H1 (cell line): ENCODE results near the gene PDE4D. TPM values are rescaled to one million over a fixed set of nuclear protein-coding genes. Genes with fewer than 3 reads are reported as not detected.

Experiments used
- CTCF ChIA-PET: fragments of 300-600 bp; sonication (Branson Sonifier 250); formaldehyde crosslinking; loops from one replicate; lab custom pipeline; 2021; ENCODE audit not compliant: partially characterized antibody; lab: Charles Lee
- POLR2A ChIA-PET: fragments of 300-600 bp; sonication (Branson Sonifier 250); formaldehyde crosslinking; loops from one replicate; lab custom pipeline; 2021; ENCODE audit warnings: inconsistent platforms; ENCODE audit not compliant: partially characterized antibody; lab: Charles Lee
- DNase-seq, 2 experiments: peaks; one replicate each; pipeline versions ENCODE4 v3.0.0 to v3.0.0-alpha.2; 2010 to 2022; ENCODE audit warnings: low spot score in 2 of 2, low read depth in 1 of 2, mixed read lengths in 1 of 2
- FAIRE-seq: peaks from 2 replicates; lab custom pipeline; 2011; peaks lifted over from hg19 to GRCh38; lab: Jason Lieb, UNC
- H2AFZ ChIP-seq: 2 replicates; pipeline ENCODE4 v1.8.1; 2012; ENCODE audit warnings: low read length, inconsistent platforms
- H2AK5ac ChIP-seq: 2 replicates; pipeline ENCODE4 v1.6.1; 2013; ENCODE audit warnings: low read depth, low read length
- H2BK120ac ChIP-seq: replicated peaks from 2 replicates; pipeline ENCODE3; 2013; ENCODE audit warnings: low read depth, low read length, inconsistent platforms
- H2BK12ac ChIP-seq: 2 replicates; pipeline ENCODE4 v1.6.1; 2013; ENCODE audit warnings: low read depth, low read length
- H2BK15ac ChIP-seq: 2 replicates; pipeline ENCODE4 v1.6.1; 2013; ENCODE audit warnings: low read length
- H2BK20ac ChIP-seq: 2 replicates; pipeline ENCODE4 v1.6.1; 2013; ENCODE audit warnings: low read length
- H2BK5ac ChIP-seq: 2 replicates; pipeline ENCODE4 v1.6.1; 2013; ENCODE audit warnings: low read depth, low read length
- H3K14ac ChIP-seq: 2 replicates; pipeline ENCODE4 v1.6.1; 2013; ENCODE audit warnings: inconsistent platforms; ENCODE audit not compliant: insufficient read length
- H3K18ac ChIP-seq: 2 replicates; pipeline ENCODE4 v1.6.1; 2013; ENCODE audit warnings: low read length; ENCODE audit errors: extremely low read depth
- H3K23ac ChIP-seq: 2 replicates; pipeline ENCODE4 v1.6.1; 2013; ENCODE audit warnings: inconsistent platforms; ENCODE audit not compliant: insufficient read length
- H3K23me2 ChIP-seq: 2 replicates; pipeline ENCODE4 v1.6.1; 2013; ENCODE audit warnings: low read depth, low read length
- H3K27ac ChIP-seq: 2 replicates; pipeline ENCODE4 v1.6.1; 2011; ENCODE audit warnings: low read depth, low read length, inconsistent platforms
- H3K27me3 ChIP-seq, 4 experiments: replicated peaks in 1 of 4; 1 replicate in 1 of 4; 2 replicates in 3 of 4; pipeline versions ENCODE4 v1.6.1 to v1.8.1; 2011 to 2013; ENCODE audit warnings: low read length in 3 of 4, mild to moderate bottlenecking in 3 of 4, inconsistent platforms in 2 of 4, mixed read lengths in 2 of 4, moderate library complexity in 1 of 4; ENCODE audit not compliant: control insufficient read depth in 3 of 4, insufficient read depth in 3 of 4; ENCODE audit errors: extremely low read depth in 1 of 4
- H3K36me3 ChIP-seq, 4 experiments: 2 replicates each; pipeline versions ENCODE4 v1.6.1 to v1.8.1; 2011 to 2013; ENCODE audit warnings: mild to moderate bottlenecking in 4 of 4, low read length in 3 of 4, moderate library complexity in 2 of 4, control low read depth in 1 of 4, inconsistent platforms in 1 of 4; ENCODE audit not compliant: insufficient read depth in 4 of 4, control insufficient read depth in 2 of 4
- H3K4ac ChIP-seq: replicated peaks from 2 replicates; pipeline ENCODE3; 2013; ENCODE audit warnings: low read length, low read depth, mixed read lengths, inconsistent platforms; ENCODE audit not compliant: insufficient read length
- H3K4me1 ChIP-seq, 4 experiments: replicated peaks in 1 of 4; 1 replicate in 1 of 4; 2 replicates in 3 of 4; pipeline versions ENCODE4 v1.6.1 to v1.8.1; 2011 to 2013; ENCODE audit warnings: low read length in 3 of 4, inconsistent platforms in 2 of 4, mixed read lengths in 1 of 4; ENCODE audit not compliant: insufficient read depth in 4 of 4, control insufficient read depth in 3 of 4
- H3K4me2 ChIP-seq, 2 experiments: 2 replicates each; pipeline versions ENCODE4 v1.6.1 to v1.8.1; 2011 to 2013; ENCODE audit warnings: low read depth in 2 of 2, low read length in 2 of 2, control low read depth in 1 of 2, inconsistent platforms in 1 of 2, mild to moderate bottlenecking in 1 of 2; ENCODE audit not compliant: insufficient read depth in 1 of 2
- H3K4me3 ChIP-seq, 4 experiments: fragments of 200-600, 300-600 bp in 1 of 4; sonication (generic), shearing (Covaris generic), sonication (Bioruptor Twin) in 1 of 4; 2 replicates each; pipeline versions ENCODE4 v1.5.1 to v1.8.1; 2011 to 2016; ENCODE audit warnings: low read length in 4 of 4, low read depth in 3 of 4, control low read depth in 2 of 4, inconsistent platforms in 2 of 4, mild to moderate bottlenecking in 2 of 4, mixed read lengths in 1 of 4, moderate library complexity in 1 of 4; ENCODE audit not compliant: insufficient read depth in 2 of 4; ENCODE audit errors: extremely low read depth in 1 of 4
- H3K56ac ChIP-seq: replicated peaks from 2 replicates; pipeline ENCODE3; 2013; ENCODE audit warnings: low read depth, mild to moderate bottlenecking, mixed read lengths, low read length, inconsistent platforms; ENCODE audit not compliant: insufficient read length
- H3K79me1 ChIP-seq: 2 replicates; pipeline ENCODE4 v1.6.1; 2013; ENCODE audit warnings: low read depth, low read length, control low read depth
- H3K79me2 ChIP-seq, 2 experiments: 2 replicates each; pipeline versions ENCODE4 v1.6.1 to v1.8.1; 2012 to 2013; ENCODE audit warnings: low read length in 2 of 2, mild to moderate bottlenecking in 2 of 2, inconsistent platforms in 1 of 2; ENCODE audit not compliant: insufficient read depth in 2 of 2, control insufficient read depth in 1 of 2
- H3K9ac ChIP-seq, 4 experiments: replicated peaks in 1 of 4; 1 replicate in 1 of 4; 2 replicates in 3 of 4; pipeline versions ENCODE4 v1.6.1 to v1.8.1; 2011 to 2013; ENCODE audit warnings: low read depth in 3 of 4, low read length in 3 of 4, control low read depth in 2 of 4, mild to moderate bottlenecking in 2 of 4, moderate library complexity in 2 of 4, inconsistent platforms in 1 of 4; ENCODE audit errors: extremely low read depth in 1 of 4
- H3K9me3 ChIP-seq, 2 experiments: 2 replicates each; pipeline versions ENCODE4 v1.6.1 to v1.8.1; 2012 to 2013; ENCODE audit warnings: mild to moderate bottlenecking in 2 of 2, moderate library complexity in 2 of 2, control low read depth in 1 of 2, inconsistent platforms in 1 of 2, low read depth in 1 of 2, low read length in 1 of 2, mixed read lengths in 1 of 2; ENCODE audit not compliant: insufficient read depth in 2 of 2
- H4K20me1 ChIP-seq, 2 experiments: replicated peaks in 1 of 2; 2 replicates each; pipeline versions ENCODE3 to v1.8.1; 2011 to 2013; ENCODE audit warnings: inconsistent platforms in 2 of 2, low read length in 2 of 2, mild to moderate bottlenecking in 1 of 2; ENCODE audit not compliant: insufficient read depth in 2 of 2, control insufficient read depth in 1 of 2
- H4K5ac ChIP-seq: 2 replicates; pipeline ENCODE4 v1.6.1; 2013; ENCODE audit warnings: low read length, low read depth, mixed read lengths, inconsistent platforms; ENCODE audit not compliant: insufficient read length
- H4K8ac ChIP-seq: 2 replicates; pipeline ENCODE4 v1.8.0; 2013; ENCODE audit warnings: mild to moderate bottlenecking, moderate library complexity, low read length, inconsistent platforms; ENCODE audit not compliant: insufficient read depth; ENCODE audit errors: extremely low read depth
- H4K91ac ChIP-seq: replicated peaks from 2 replicates; pipeline ENCODE3; 2013; ENCODE audit warnings: low read length, mixed read lengths, inconsistent platforms; ENCODE audit not compliant: insufficient read length
- ASH2L ChIP-seq: fragments of 200-600, 300-600 bp; sonication (generic); IDR thresholded peaks from one replicate; pipeline ENCODE4 v1.7.1; 2017; ENCODE audit warnings: low read length
- BACH1 ChIP-seq: IDR thresholded peaks from 2 replicates; pipeline ENCODE4 v1.6.1; 2012; ENCODE audit warnings: low read length, improper control_type of control experiment
- BCL11A ChIP-seq, 2 experiments: IDR thresholded peaks; one replicate each; pipeline ENCODE4 v1.6.1; 2011; ENCODE audit warnings: low read depth in 2 of 2, low read length in 2 of 2, mild to moderate bottlenecking in 2 of 2
- CEBPB ChIP-seq: IDR thresholded peaks from 2 replicates; pipeline ENCODE4 v1.6.1; 2012; ENCODE audit warnings: low read depth, low read length
- CHD1 ChIP-seq: IDR thresholded peaks from 2 replicates; pipeline ENCODE4 v1.6.1; 2012; ENCODE audit warnings: low read depth, low read length, improper control_type of control experiment
- CREB1 ChIP-seq: IDR thresholded peaks from 2 replicates; pipeline ENCODE4 v1.6.1; 2012; ENCODE audit warnings: inconsistent platforms
- CTBP2 ChIP-seq: IDR thresholded peaks from 2 replicates; pipeline ENCODE4 v1.7.0; 2011; ENCODE audit warnings: borderline replicate concordance, mild to moderate bottlenecking, moderate library complexity, mixed read lengths, low read length; ENCODE audit not compliant: insufficient read depth, insufficient read length
- NANOG ChIP-seq: IDR thresholded peaks from 2 replicates; pipeline ENCODE4 v1.6.1; 2011; ENCODE audit warnings: low read length, low read depth, mild to moderate bottlenecking, inconsistent platforms; ENCODE audit not compliant: insufficient read depth, poor library complexity, severe bottlenecking
- NRF1 ChIP-seq: IDR thresholded peaks from 2 replicates; pipeline ENCODE4 v1.6.1; 2011; ENCODE audit warnings: mild to moderate bottlenecking, low read depth, low read length, improper control_type of control experiment
- PHF8 ChIP-seq: fragments of 200-600 bp; sonication (generic); conservative IDR thresholded peaks from 2 replicates; pipeline ENCODE4 v1.7.1; 2012; ENCODE audit warnings: low read depth, mild to moderate bottlenecking, inconsistent platforms, low read length, moderate library complexity
- RFX5 ChIP-seq: IDR thresholded peaks from 2 replicates; pipeline ENCODE4 v1.6.1; 2011; ENCODE audit warnings: low read depth, low read length, improper control_type of control experiment, borderline replicate concordance
- SP4 ChIP-seq: IDR thresholded peaks from 2 replicates; pipeline ENCODE4 v1.6.1; 2012; ENCODE audit warnings: low read length, inconsistent platforms
- TAF7 ChIP-seq: optimal IDR thresholded peaks from 2 replicates; pipeline ENCODE3; 2011; ENCODE audit warnings: low read depth, mild to moderate bottlenecking, inconsistent platforms, low read length, moderate library complexity, borderline replicate concordance
- YY1 ChIP-seq: IDR thresholded peaks from 2 replicates; pipeline ENCODE4 v1.6.1; 2011; ENCODE audit warnings: low read depth, mild to moderate bottlenecking, low read length
- whole genome bisulfite sequencing, 2 experiments: shearing (Covaris generic) in 1 of 2; methylation state at CpG; one replicate each; pipeline versions ENCODE4 v1.1.6 to v1.1.7; 2013 to 2015; ENCODE audit warnings: low lambda C conversion rate in 2 of 2, mixed read lengths in 2 of 2, inconsistent platforms in 1 of 2, low coverage in 1 of 2, missing lambda C conversion rate in 1 of 2; ENCODE audit not compliant: insufficient replicate concordance in 2 of 2, insufficient coverage in 1 of 2, insufficient read length in 1 of 2; ENCODE audit errors: extremely low coverage in 1 of 2, missing lambda C conversion rate in 1 of 2; 5-methylcytosine and 5-hydroxymethylcytosine counted together
- polyA plus RNA-seq, 7 experiments: library from polyadenylated mRNA; depleted of rRNA in 3 of 7; stranded (reverse) in 5 of 7; unstranded in 2 of 7; fragments of >200 nt in 5 of 7; fragments of 200-250 nt in 2 of 7; gene quantifications; 1 replicate in 5 of 7; 2 replicates in 1 of 7; 4 replicates in 1 of 7; pipeline versions ENCODE4 v1.2.1 to v1.2.3, GENCODE V29; 2011 to 2013; ENCODE audit warnings: missing spikeins in 2 of 7, mixed read lengths in 2 of 7
- total RNA-seq: library from RNA; stranded (reverse); fragmentation: NEBNext Ultra II Directional; extraction: Animal tissue kit (Norgen Biotek cat#: 25700); gene quantifications from 2 replicates; pipeline ENCODE4 v1.2.1, GENCODE V29; 2021
- TF ChIP-seq, protein P1 (sequence below): IDR thresholded peaks from 2 replicates; pipeline ENCODE4 v1.6.1; 2011; ENCODE audit warnings: low read depth, mild to moderate bottlenecking, low read length; ENCODE audit not compliant: insufficient read depth

PDE4D gene
- total and polyA plus RNA-seq, 2 of the 8 experiments (the other 6 are each of a cell fraction or from before 2014, with no cell fraction given), result 2.3 to 3.7 TPM

DNA sequence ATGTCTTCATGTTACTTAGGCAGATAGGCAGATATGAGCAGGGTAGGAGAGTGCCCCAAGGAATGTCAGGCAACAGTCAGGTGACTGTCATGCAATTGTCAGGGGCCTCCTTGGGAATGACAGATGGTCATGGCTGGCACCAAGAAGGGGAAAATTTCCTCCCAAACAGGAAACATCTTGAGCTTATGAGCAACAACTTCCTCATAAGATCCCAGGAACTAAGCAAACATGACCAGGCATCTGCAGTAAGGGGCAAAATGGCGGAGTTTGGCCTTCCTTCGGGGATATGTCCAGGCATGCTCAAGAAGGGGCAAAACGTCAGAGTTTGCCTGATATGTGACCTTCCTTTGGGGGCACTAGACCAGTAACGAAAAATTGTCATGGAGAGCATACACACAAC, 591.8 kb downstream of the PDE4D start:
- no peaks in the 10 kb centered on the region for H3K4me1 ChIP-seq
- ChIA-PET POLR2A (no interaction called here), CTCF (interaction anchor here (1.2 kb wide), 1 partner anchor 63 kb away, joined by 3 read pairs; no protein-coding TSS in a partner anchor)
- 98% methylated on average over 4 of the region's 4 CpGs; no CpG with 5 or more reads in 1 of the 2 experiments for WGBS, 2 experiments
- no peaks in the 10 kb centered on the region for H3K23me2 ChIP-seq
- H3K23ac ChIP-seq, result no peak overlapping the region
- H3K4ac ChIP-seq, result no peak overlapping the region
- H3K4me3 ChIP-seq, result no peak overlapping the region
- no peak overlapping the region for H3K18ac ChIP-seq
- H3K9me3 ChIP-seq, result no peaks in the 10 kb centered on the region
- H3K36me3 ChIP-seq, result no peaks in the 10 kb centered on the region
- H3K79me1 ChIP-seq, result no peaks in the 10 kb centered on the region
- H2BK15ac ChIP-seq, result no peak overlapping the region
- H2BK120ac ChIP-seq, result no peak overlapping the region
- H4K5ac ChIP-seq, result no peak overlapping the region
- no peak overlapping the region for H2AK5ac ChIP-seq
- H2AFZ ChIP-seq, result peak overlapping the region; percentile 13; the same call in 1 of the 2 replicates
- no peak overlapping the region for H3K4me2 ChIP-seq
- no peaks in the 10 kb centered on the region for H3K27me3 ChIP-seq
- DNase-seq, result no peak
- no peak overlapping the region for H3K56ac ChIP-seq
- H2BK12ac ChIP-seq, result no peak overlapping the region
- H4K91ac ChIP-seq, result no peak overlapping the region
- no peak overlapping the region for H2BK20ac ChIP-seq
- H3K9ac ChIP-seq, result no peak overlapping the region
- no peak overlapping the region for H4K8ac ChIP-seq
- H3K14ac ChIP-seq, result no peak overlapping the region
- H4K20me1 ChIP-seq, result no peaks in the 10 kb centered on the region
- peak overlapping the region; percentile 60; the same call in 1 of the 2 replicates for H2BK5ac ChIP-seq
- FAIRE-seq, result no peak
- H3K79me2 ChIP-seq, result no peaks in the 10 kb centered on the region
- no peak overlapping the region for H3K27ac ChIP-seq
- TF ChIP-seq CEBPB (no peak), PHF8 (no peak), RFX5 (no peak), CREB1 (no peak), NRF1 (no peak), YY1 (no peak), NANOG (no peak), CTBP2 (no peak), CHD1 (no peak), BCL11A (IDR thresholded peaks at IDR 0.05; ENCODE audit: low read depth in 2 of 2, low read length in 2 of 2) (no peak), BACH1 (no peak), SP4 (no peak), TAF7 (no peak), ASH2L (no peak)
- TF ChIP-seq, protein P1, sequence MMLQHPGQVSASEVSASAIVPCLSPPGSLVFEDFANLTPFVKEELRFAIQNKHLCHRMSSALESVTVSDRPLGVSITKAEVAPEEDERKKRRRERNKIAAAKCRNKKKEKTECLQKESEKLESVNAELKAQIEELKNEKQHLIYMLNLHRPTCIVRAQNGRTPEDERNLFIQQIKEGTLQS, result no peak
